Middle frontal gyrus (tissue), 1 donor: ENCODE results near the gene PDAP1.
"Not testable (repeated sequence)": the region's sequence is repeated elsewhere in the genome, so short reads cannot be mapped to it uniquely, and the experiment has no call there.

Source experiments
- DNase-seq: peaks from one replicate; pipeline ENCODE4 v3.0.0-alpha.2; 2015; ENCODE audit warnings: low spot score; ENCODE audit errors: extremely low spot score

PDAP1 gene

DNA sequence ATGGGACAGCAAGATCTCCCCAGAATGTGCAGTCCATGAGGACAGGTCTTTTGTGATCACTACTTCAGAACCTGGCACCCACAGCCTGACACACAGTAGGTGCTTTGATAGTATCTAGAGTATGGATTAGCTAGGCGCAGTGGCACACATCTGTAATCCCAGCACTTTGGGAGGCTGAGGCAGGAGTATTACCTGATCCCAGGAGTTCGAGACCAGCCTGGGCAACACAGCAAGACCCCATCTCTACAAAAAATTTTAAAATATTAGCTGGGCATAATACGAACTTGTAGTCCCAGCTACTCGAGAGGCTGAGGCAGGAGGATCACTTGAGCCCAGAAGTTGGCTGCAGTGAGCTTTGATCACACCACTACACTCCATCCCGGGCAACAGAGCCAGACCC is 56.1 kb downstream of the PDAP1 start:
- DNase-seq = no peak

DNA sequence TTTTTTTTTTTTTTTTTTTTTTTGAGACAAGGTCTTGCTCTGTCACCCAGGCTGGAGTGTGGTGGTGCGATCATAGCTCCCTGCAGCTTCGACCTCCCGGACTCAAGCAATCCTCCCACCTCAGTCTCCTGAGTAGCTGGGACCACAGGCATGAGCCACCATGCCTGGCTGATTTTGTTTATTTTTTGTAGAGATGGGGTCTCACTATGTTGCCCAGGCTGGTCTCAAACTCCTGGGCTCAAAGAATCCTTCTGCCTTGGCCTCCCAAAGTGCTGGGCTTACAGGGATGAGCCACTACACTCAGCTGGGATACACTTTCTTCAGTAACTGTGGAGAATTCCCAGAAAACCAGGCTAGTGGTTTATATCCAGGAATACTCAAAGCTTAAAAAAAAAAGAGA is 57.8 kb downstream of the PDAP1 start:
- DNase-seq = not testable (repeated sequence)
